GM20000 (cell line): ENCODE results near the gene DLX3.

Experiments used
- DNase-seq: peaks from one replicate; pipeline ENCODE4 v3.0.0; 2012; ENCODE audit warnings: low spot score
- TF ChIP-seq, protein P1 (sequence below): IDR thresholded peaks from 2 replicates; pipeline ENCODE4 v1.5.1; 2012; ENCODE audit warnings: mild to moderate bottlenecking, control low read depth; ENCODE audit errors: extremely low read depth, missing control alignments

DLX3 gene

DNA sequence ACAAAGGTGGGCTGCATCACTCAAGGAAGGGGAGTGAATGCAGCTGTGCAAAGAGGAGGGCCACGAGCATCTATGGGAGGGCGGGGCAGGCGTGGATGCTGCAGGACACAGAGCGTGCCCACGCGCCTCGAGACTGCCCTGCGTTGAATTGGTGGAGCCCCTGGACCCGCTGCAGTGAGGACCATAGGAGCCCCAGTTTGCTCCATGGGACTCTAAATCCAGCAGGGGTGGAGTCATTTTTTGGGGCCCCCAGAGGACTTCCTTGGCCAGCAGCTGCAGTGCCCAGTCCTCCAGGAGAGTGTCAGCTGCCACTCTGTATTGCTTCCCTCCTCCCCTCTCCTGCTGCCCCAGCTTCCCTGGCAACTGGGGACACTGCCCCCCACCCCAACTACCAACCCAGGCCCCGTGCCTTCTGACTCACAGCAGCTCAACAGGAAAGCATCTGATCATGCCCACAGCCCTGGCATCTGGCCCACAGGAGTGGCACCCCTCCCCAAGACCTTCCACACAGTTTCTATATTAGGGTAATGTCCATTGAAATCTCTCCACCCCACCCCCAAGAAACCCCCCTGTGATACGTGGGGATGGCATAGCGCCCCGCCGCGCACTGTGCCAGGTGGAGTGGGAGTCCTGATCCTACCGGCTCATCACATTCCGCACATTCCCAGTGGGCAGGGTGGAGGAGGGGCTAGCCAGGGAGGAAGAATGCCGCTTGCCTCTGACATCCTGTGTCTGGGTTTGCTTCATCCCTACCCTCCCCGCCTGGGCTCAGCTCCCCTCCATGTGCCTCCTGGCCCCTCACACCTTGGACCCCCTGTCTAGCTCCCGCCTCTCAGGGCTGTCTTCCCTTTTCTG, 33.1 kb upstream of the DLX3 start:
- TF ChIP-seq, protein P1, sequence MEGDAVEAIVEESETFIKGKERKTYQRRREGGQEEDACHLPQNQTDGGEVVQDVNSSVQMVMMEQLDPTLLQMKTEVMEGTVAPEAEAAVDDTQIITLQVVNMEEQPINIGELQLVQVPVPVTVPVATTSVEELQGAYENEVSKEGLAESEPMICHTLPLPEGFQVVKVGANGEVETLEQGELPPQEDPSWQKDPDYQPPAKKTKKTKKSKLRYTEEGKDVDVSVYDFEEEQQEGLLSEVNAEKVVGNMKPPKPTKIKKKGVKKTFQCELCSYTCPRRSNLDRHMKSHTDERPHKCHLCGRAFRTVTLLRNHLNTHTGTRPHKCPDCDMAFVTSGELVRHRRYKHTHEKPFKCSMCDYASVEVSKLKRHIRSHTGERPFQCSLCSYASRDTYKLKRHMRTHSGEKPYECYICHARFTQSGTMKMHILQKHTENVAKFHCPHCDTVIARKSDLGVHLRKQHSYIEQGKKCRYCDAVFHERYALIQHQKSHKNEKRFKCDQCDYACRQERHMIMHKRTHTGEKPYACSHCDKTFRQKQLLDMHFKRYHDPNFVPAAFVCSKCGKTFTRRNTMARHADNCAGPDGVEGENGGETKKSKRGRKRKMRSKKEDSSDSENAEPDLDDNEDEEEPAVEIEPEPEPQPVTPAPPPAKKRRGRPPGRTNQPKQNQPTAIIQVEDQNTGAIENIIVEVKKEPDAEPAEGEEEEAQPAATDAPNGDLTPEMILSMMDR: no peak
- peak; percentile 10 for DNase-seq

DNA sequence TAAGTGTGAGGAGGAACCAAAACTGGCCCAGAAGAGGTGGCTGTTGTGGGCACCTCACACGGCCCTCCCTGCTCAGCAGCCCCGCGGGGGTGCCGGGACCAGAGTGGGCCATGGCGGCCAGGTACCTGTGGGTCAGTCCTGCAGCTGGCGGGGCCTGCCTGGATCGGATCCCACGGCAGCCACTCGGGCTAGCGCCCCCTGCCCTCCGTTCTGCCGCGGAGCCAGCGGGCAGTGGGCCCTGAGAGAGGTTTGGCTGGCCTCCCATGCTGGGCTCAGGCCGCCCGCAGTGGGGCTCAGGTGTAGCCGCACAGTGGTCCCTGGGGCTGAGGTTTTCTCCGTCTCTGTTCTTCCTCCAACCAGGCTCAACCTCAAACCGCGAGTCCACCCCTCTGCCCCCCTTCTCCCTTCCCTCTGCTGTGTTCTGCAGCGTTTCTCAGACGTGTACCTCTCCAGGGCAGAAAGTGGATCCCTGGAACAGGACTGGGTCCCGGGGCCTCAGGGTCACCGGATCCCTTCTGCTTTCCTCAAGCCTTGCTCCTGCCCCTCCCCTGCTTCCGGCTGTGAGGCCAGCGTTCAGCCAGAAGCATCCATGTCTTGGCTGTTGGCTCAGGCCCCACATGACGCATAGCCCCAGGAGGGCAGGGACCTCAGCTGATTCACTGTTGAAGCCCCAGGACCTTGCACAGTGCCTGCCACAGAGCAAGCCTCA, 32.3 kb upstream of the DLX3 start:
- peak; percentile 3 for DNase-seq
- TF ChIP-seq, protein P1: no peak

GRCh38 chr17:50026837-50027171, 31.8 kb upstream of the DLX3 start:
- DNase-seq: peak; percentile 88
- TF ChIP-seq, protein P1: peak; percentile 98

DNA sequence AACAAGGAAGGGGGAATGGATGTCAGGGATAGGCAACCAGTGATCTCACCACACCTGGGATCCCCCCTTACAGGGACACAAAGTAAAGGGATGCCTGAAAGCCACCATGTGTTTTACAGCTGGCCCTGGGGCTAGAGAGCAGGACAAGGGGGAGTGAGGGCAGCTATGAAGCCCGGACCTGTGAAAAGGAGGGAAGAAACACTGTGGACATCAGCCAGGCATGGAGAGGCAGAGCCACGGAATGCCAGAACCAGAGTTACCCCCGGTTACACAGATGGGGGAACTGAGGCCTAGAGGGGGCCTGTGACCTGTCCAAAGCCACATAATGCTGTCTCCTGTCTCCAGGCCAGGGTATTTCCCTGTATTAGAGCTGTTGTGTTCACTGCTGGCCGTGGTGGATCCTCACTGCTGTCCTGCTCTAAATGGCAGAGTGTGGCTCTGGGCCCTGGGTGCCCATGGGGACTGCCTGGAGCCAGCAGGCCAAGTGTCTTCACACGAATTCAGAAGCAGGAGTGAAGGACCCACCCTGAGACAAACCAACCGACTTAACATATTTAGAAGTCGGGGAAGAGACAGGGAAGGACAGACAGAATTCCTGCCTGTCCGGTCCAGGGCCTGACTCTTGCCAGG, 31.1 kb upstream of the DLX3 start:
- DNase-seq: no peak
- TF ChIP-seq, protein P1: no peak

- DNase-seq: no peak
- TF ChIP-seq, protein P1: no peak
Observed at GRCh38 chr17:50024808-50025207, 29.8 kb upstream of the DLX3 start.

DNA sequence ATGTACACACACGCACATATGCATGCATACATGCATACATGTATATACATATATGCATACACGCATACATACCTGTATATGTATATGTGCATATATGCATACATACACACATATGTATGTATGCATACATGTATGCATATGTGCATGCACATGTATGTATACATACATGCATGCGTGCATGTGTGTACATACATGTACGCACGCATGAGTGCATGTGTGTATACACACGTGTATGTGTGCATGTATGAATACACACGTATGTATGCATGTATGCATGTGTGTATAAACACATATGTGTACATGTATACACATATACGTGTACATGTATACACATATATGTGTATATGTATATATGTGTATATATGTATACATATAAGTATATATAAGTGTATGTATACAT, 28.5 kb upstream of the DLX3 start:
- TF ChIP-seq, protein P1: no peak
- no peak for DNase-seq
